ENCODE results near the gene SELENOM. TPM values are rescaled to one million over a fixed set of nuclear protein-coding genes. Genes with fewer than 3 reads are reported as not detected.

SELENOM gene
- total and polyA plus RNA-seq, 2 of the 8 experiments (the other 6 are each of a cell fraction or from before 2014, with no cell fraction given) = 22.7 to 40.0 TPM

DNA sequence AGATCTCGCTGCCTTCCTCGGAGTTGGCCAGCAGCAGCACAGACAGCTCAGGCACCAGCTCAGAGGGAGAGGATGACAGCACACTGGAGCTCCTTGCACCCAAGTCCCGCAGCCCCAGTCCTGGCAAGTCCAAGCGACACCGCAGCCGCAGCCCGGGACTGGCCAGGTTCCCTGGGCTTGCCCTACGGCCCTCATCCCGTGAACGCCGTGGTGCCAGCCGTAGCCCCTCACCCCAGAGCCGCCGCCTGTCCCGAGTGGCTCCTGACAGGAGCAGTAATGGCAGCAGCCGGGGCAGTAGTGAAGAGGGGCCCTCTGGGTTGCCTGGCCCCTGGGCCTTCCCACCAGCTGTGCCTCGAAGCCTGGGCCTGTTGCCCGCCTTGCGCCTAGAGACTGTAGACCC lies 26.5 kb upstream of the SELENOM start:
- Histone ChIP-seq H2BK12ac (ENCODE audit: low read depth, low read length) (no peak overlapping the region), H2BK20ac (ENCODE audit: low read length) (no peak overlapping the region)
- no peak for FAIRE-seq

More for the DNA sequence above, 26.5 kb upstream of the SELENOM start:
- Histone ChIP-seq H2BK5ac (ENCODE audit: low read depth, low read length) (no peak overlapping the region), H3K4me3 (ENCODE audit: extremely low read depth in 1 of 4, insufficient read depth in 2 of 4, low read depth in 3 of 4, low read length in 4 of 4) (no peak overlapping the region), H2AFZ (ENCODE audit: low read length) (no peak overlapping the region), H4K20me1 (replicated peaks in 1 of 2; ENCODE audit: control insufficient read depth in 1 of 2, insufficient read depth in 2 of 2, low read length in 2 of 2) (peaks cover 4 to 21% of the 10 kb centered on the region in 2 experiments), H3K18ac (ENCODE audit: extremely low read depth, low read length) (no peak overlapping the region), H3K27ac (ENCODE audit: low read depth, low read length) (no peak overlapping the region), H3K14ac (ENCODE audit: insufficient read length) (no peak overlapping the region), H4K91ac (replicated peaks; ENCODE audit: insufficient read length, low read length) (no peak overlapping the region), H3K4me1 (replicated peaks in 1 of 4; ENCODE audit: control insufficient read depth in 3 of 4, insufficient read depth in 4 of 4, low read length in 3 of 4) (peaks cover 2 to 8% (median 7%) of the 10 kb centered on the region in 4 experiments; a peak in 6 of 7 replicates), H3K9me3 (ENCODE audit: insufficient read depth in 2 of 2, low read depth in 1 of 2, low read length in 1 of 2) (no peaks in the 10 kb centered on the region), H2AK5ac (ENCODE audit: low read depth, low read length) (no peak overlapping the region), H3K36me3 (ENCODE audit: control insufficient read depth in 2 of 4, insufficient read depth in 4 of 4, low read length in 3 of 4) (peaks cover 10 to 29% (median 18%) of the 10 kb centered on the region in 4 experiments; a peak in 7 of 8 replicates), H3K23me2 (ENCODE audit: low read depth, low read length) (no peaks in the 10 kb centered on the region; the same call in 1 of the 2 replicates), H3K23ac (ENCODE audit: insufficient read length) (no peak overlapping the region), H3K27me3 (replicated peaks in 1 of 4; ENCODE audit: control insufficient read depth in 3 of 4, extremely low read depth in 1 of 4, insufficient read depth in 3 of 4, low read length in 3 of 4) (no peaks in the 10 kb centered on the region), H4K5ac (ENCODE audit: insufficient read length, low read depth, low read length) (no peak overlapping the region), H3K9ac (replicated peaks in 1 of 4; ENCODE audit: extremely low read depth in 1 of 4, low read depth in 3 of 4, low read length in 3 of 4) (no peak overlapping the region), H3K79me2 (ENCODE audit: control insufficient read depth in 1 of 2, insufficient read depth in 2 of 2, low read length in 2 of 2) (peaks cover 0 to 10% of the 10 kb centered on the region in 2 experiments; a peak in 3 of 4 replicates), H2BK15ac (ENCODE audit: low read length) (no peak overlapping the region), H3K4ac (replicated peaks; ENCODE audit: insufficient read length, low read depth, low read length) (no peak overlapping the region), H4K8ac (ENCODE audit: extremely low read depth, insufficient read depth, low read length) (no peak overlapping the region), H3K4me2 (ENCODE audit: insufficient read depth in 1 of 2, low read depth in 2 of 2, low read length in 2 of 2) (no peak overlapping the region), H3K79me1 (ENCODE audit: low read depth, low read length) (peaks cover 4% of the 10 kb centered on the region; the same call in 1 of the 2 replicates), H3K56ac (replicated peaks; ENCODE audit: insufficient read length, low read depth, low read length) (no peak overlapping the region), H2BK120ac (replicated peaks; ENCODE audit: low read depth, low read length) (no peak overlapping the region)
- TF ChIP-seq NANOG (IDR thresholded peaks at IDR 0.05; ENCODE audit: insufficient read depth, low read depth, low read length, poor library complexity, severe bottlenecking) (no peak), EZH2 (IDR thresholded peaks at IDR 0.05; ENCODE audit: low read depth, low read length, severe bottlenecking) (no peak), YY1 (IDR thresholded peaks at IDR 0.05; ENCODE audit: low read depth, low read length) (no peak), BACH1 (IDR thresholded peaks at IDR 0.05; ENCODE audit: low read length) (no peak)
- TF ChIP-seq, protein P1, sequence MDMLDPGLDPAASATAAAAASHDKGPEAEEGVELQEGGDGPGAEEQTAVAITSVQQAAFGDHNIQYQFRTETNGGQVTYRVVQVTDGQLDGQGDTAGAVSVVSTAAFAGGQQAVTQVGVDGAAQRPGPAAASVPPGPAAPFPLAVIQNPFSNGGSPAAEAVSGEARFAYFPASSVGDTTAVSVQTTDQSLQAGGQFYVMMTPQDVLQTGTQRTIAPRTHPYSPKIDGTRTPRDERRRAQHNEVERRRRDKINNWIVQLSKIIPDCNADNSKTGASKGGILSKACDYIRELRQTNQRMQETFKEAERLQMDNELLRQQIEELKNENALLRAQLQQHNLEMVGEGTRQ (IDR thresholded peaks at IDR 0.05; ENCODE audit: low read length) = no peak
- ChIA-PET POLR2A (ENCODE audit: partially characterized antibody) (no interaction called here), CTCF (ENCODE audit: partially characterized antibody) (interaction anchor here (0.7 to 2.5 kb wide), 3 partner anchors 26 to 40 kb away, joined by 3 to 15 read pairs (median 3); partner anchors contain the start of gene SELENOM)
- WGBS, 2 experiments (ENCODE audit: extremely low coverage in 1 of 2, insufficient coverage in 1 of 2, insufficient read length in 1 of 2, insufficient replicate concordance in 2 of 2, low coverage in 1 of 2, low lambda C conversion rate in 2 of 2, missing lambda C conversion rate in 1 of 2) = 95% methylated on average over 15 of the region's 19 CpGs; no CpG with 5 or more reads in 1 of the 2 experiments
- DNase-seq (ENCODE audit: low read depth in 1 of 2, low spot score in 2 of 2) = no peak
